HUDEP-2 (cell line): Measurements from ENCODE around the gene AGRN.

Experiments
- DNase-seq, 76 experiments: peaks; one replicate each; lab custom pipeline; 2025; ENCODE audit not compliant: unreplicated experiment in 76 of 76; lab: John Stamatoyannopoulos, UW

AGRN gene

DNA sequence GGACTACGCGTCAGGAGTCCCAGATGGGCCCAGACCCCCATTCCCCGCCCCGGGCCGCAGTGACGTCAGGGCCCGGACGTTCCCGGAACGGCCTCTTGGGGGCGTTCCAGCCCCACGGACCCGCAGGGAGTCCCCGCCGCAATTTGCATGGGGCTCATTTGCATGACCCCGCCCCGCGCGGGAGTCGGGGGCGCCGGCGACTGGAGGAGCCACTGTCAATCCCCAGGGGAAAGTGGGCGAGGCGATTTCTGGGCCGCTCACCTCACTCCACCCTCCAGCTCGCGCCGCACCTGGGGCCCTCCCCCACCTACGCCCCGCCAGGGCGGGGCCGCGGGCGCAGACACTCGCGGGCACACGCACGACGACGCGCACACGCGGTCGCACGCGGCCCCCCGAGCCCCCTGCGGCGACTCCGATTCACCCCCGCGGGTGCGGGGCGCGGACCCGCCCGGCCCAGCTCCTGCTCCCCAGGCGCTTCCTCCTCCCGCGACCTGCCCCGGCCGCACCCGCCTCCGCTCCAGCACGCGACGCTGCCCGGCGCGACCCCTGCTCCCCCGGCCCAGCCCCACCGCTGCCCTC, 13.2 kb downstream of the AGRN start:
- peak in 60 of 76 experiments; percentile 6 to 75 (median 52) for DNase-seq

- DNase-seq = no peak
Observed at GRCh38 chr1:1033731-1034438, 14.0 kb downstream of the AGRN start.

DNA sequence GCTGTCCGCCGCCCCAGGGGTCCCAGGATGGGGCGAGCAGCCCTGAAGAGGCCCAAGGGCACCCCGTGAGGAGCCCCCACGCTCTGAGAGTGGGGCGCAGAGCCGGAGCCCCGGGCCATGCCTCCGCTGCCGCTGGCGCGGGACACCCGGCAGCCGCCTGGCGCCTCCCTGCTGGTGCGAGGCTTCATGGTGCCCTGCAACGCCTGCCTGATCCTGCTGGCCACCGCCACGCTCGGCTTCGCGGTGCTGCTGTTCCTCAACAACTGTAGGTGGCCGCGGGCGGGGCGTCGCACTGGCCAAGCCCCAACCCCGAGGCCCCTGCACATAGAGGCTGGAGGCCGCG, 14.5 kb downstream of the AGRN start:
- DNase-seq = no peak

DNA sequence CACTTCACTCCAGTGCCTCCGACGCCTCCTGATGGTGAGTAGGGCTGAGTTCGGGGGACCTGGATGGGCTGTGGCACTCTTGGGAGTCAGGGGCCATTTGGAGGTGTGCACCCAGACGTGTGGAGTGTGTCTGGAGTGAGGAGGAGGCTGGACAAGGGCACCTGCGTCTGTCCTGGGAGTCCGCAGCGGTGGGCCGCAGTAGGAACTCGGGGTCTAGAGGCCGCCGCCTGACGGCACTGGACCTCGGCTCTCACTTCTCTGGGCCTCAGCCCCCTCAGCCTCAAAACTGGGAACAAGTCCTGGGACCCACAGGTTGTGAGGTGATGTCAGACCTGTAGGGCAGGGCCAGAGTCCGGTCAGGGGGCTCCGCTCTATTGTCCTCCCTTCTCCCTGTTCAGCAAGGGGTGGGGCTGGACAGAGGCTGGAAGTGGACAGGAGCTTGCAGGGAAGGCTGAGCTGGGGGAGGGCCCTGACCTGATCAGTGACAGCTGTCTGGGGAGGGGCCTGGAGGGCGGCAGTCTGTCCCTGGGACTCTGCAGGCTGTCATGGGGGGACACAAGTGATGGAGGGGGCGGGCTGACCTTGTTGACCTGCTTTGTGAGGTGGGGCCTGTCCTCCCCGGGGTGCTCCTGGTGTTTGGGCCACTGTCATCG, 15.5 kb downstream of the AGRN start:
- no peak for DNase-seq

- no peak for DNase-seq
Observed at GRCh38 chr1:1037366-1038327, 17.7 kb downstream of the AGRN start.

- no peak for DNase-seq
Observed at GRCh38 chr1:1038694-1039093, 18.8 kb downstream of the AGRN start.

- no peak for DNase-seq
Observed at GRCh38 chr1:1039145-1039910, 19.4 kb downstream of the AGRN start.

DNA sequence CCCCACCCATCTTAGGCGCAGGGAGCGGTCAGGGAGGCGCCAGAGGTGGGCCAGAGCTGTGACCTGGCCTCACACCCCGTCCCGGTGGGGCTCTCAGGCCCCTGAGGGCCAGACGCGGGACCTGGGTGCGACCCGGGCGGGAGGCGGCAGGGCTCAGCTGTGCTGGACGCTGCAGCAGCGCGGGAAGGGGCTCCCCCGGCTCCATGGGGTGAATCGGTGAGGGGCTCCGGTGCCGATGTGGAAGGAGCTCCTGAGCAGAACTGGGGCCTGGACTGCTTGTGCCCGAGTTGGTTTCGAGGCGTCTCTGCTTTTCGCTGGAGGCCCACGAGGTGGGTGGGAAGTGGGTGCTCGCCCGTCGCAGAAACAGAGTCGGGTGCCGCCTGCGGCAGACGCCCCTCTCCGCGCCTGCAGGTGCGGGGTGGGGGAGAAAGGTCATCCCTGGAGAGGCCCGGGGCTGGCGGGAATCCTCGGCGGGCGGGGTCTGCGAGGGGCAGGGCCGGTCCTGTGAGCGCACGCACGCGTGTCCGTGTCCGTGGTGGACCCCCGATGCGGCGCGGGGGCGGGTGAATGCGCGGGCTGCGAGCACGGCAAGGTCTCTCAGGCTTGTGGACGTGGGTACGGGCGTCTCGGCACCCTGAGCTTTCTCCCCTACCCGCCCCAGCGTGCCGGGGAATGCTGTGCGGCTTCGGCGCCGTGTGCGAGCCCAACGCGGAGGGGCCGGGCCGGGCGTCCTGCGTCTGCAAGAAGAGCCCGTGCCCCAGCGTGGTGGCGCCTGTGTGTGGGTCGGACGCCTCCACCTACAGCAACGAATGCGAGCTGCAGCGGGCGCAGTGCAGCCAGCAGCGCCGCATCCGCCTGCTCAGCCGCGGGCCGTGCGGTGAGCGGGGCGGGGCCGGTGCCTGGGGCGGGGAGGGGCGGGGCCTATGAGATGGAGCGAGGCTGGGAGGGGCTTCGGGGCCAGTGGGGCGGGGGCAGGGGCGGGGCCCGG, 20.4 kb downstream of the AGRN start:
- peak in 65 of 76 experiments; percentile 14 to 84 (median 60) for DNase-seq

DNA sequence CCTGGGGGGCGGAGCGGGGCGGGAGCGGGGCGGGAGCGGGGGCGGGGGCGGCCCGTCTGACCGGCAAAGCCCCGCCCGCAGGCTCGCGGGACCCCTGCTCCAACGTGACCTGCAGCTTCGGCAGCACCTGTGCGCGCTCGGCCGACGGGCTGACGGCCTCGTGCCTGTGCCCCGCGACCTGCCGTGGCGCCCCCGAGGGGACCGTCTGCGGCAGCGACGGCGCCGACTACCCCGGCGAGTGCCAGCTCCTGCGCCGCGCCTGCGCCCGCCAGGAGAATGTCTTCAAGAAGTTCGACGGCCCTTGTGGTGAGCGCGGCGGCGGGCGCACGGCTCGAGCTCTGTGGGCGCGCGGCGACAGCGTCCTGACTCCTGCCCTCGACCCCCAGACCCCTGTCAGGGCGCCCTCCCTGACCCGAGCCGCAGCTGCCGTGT, 21.2 kb downstream of the AGRN start:
- DNase-seq = no peak

- DNase-seq = no peak
Observed at GRCh38 chr1:1041873-1042272, 22.0 kb downstream of the AGRN start.

DNA sequence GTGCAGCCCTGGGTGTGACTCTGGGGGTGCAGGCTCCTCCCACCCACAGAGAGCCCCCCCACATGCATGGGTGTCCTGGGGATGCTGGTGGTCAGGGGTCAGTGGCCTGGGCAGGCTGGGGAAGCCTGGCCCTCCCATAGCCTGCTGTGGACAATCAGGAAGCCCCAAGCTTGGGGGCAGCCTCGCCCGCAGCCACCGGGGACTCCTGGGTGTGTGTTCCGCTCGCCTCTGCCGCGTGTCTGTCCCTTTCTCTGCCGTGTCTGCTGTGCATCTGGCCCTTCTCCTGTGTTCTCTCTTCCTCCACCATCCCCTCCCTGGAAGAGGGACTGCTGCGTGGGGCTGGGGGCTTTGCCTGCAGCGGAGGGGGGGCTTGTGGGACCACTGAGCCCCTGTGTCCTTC, 22.9 kb downstream of the AGRN start:
- no peak for DNase-seq

- DNase-seq = no peak
Observed at GRCh38 chr1:1043411-1043810, 23.5 kb downstream of the AGRN start.

- DNase-seq = no peak
Observed at GRCh38 chr1:1043921-1044320, 24.0 kb downstream of the AGRN start.

DNA sequence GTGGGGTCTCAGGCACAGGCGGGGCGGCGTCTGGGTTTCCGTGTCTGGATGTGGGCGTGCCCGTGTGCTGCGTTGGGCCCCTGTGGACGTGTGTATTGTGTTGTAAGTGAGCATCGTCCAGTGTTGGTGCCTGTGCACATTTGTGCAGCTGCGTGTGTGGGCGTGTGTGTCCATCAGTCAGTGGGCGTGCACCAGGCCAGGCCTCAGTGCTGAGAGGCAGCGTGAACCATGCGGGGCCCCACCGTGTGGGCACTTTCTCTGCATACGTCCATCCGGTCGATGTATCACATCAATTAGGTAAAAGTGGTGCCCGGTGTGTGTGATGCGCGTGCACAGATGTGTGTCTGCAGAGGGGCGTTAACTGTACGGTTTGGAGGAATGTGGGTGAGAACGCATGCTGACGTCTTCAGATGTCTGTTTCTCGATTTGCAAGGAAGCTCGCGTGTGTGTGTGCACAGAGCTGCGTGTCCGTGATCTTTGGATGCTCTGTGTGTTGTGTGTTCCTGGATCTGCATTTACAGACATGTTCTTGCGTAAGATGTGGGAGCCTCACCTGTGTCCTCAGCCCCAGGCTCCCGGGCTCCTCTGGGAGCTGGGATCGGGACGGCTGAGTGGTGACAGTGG, 24.6 kb downstream of the AGRN start:
- DNase-seq = no peak

- DNase-seq = no peak
Observed at GRCh38 chr1:1045129-1045528, 25.2 kb downstream of the AGRN start.

DNA sequence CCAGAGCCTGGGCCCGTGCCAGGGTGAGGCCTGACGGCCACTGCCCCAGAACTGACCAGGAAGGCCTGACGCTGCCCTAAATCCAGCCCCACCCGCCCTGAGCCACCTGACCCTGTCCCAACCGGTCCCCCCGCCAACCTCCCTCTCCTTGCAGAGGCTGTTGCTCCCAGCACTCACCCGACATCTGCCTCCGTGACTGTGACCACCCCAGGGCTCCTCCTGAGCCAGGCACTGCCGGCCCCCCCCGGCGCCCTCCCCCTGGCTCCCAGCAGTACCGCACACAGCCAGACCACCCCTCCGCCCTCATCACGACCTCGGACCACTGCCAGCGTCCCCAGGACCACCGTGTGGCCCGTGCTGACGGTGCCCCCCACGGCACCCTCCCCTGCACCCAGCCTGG, 26.3 kb downstream of the AGRN start:
- no peak for DNase-seq

GRCh38 chr1:1046767-1047166, 26.8 kb downstream of the AGRN start:
- no peak for DNase-seq

DNA sequence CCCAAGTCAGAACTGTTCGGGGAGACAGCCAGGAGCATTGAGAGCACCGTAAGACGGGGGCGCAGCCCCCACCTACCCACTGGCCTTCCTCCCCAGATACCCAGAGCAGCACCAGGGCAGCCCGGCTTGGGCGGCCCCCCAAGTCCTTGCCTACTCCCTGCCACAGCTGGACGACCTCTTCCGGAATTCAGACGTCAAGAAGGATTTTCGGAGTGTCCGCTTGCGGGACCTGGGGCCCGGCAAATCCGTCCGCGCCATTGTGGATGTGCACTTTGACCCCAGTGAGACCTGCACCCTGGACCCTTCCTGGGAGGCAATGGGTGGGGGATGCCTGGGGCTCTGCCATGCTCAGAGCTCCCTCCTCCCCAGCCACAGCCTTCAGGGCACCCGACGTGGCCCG, 27.5 kb downstream of the AGRN start:
- DNase-seq = no peak

- no peak for DNase-seq
Observed at GRCh38 chr1:1047963-1048362, 28.0 kb downstream of the AGRN start.
